ENCODE data around the gene PELI2.

PELI2 gene

DNA sequence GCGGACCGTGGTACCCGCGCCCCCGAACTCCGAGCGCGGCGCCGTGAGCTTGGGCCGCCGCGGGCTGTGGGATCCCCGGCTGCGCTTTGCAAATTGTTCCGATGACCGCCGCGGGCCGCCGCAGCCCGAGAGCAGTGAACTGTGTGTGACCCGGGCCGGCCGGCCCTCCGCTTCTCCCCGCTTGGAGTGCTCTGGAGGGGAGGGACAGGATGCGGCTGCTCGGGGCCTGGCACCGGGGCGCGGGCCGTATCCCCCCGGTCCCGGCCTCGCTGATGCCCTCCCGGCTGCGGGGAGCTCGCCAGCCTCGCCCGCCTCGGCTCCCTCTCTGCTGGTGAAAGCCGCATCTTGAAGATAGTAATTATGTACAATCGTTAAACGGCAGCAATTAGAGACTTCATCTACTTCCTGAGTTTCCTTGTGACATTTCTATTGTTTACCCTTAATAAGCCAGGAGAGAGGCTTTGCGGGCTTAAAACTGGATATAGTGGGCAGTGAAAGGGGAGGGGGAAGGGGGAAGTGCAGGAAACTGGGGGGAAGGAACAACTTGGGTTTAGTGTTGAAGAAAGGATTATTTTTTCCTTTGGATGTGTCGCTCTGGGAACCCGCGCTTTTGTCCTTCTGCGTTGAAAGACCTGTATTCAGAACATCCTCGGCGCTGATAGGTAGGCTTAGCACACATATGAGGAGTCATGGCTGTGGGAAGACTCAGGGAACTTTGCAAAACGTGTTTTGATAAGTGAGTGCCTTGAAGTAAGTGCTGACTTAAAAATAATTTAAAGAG, 1.2 kb downstream of the PELI2 start:
- DNase-seq, result peak; percentile 95

DNA sequence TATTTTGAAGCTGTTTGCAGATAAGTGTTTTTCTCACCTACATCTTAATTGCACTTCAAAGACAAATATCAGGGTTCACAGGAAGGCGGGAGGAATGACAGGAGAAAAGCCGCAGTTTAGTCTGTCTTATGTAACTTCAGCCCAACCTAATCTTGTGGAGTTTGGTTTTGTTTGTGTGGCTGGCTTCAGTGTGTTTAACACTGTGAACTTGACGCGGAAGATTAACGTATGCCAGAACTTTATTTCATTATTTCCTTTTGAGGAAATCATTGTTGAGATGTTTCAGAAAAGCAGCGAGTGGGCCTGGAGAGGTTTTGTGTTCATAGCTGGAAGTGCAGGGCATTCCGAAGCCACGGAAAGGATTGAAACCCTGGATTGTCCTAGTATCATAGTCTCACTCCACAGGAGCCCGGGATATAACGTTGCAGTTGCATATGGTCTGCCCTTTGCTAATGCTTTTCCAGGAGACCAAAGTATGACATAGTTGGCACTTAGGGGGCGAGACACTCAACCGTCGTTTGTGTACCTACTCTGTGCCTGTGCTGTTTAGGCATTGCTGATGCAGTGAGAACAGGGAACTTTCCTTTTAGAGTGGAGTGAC, 2.0 kb downstream of the PELI2 start:
- peak; percentile 93 for DNase-seq

DNA sequence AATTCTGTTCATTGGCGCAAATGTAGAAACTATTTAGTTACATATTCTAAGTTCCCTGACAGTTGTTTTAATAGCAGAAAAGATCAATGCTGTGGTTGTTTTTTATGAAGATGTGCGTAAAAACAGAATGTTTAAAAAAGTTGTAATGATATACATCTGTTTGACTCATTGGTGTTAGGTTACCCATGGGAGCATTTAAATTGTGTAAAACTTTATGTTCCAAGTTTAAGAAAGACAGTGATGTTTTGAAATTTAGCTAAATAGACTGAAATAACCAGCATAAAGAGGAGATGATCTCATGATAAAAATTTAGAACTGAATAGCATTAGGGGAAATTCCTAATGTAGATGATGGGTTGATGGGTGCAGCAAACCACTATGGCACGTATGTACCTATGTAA, 3.6 kb downstream of the PELI2 start:
- no peak for DNase-seq

GRCh38 chr14:56122301-56122700, 4.1 kb downstream of the PELI2 start:
- DNase-seq, result peak; percentile 30

- DNase-seq, result peak; percentile 27
Measured at GRCh38 chr14:56124327-56124726, 6.1 kb downstream of the PELI2 start.

DNA sequence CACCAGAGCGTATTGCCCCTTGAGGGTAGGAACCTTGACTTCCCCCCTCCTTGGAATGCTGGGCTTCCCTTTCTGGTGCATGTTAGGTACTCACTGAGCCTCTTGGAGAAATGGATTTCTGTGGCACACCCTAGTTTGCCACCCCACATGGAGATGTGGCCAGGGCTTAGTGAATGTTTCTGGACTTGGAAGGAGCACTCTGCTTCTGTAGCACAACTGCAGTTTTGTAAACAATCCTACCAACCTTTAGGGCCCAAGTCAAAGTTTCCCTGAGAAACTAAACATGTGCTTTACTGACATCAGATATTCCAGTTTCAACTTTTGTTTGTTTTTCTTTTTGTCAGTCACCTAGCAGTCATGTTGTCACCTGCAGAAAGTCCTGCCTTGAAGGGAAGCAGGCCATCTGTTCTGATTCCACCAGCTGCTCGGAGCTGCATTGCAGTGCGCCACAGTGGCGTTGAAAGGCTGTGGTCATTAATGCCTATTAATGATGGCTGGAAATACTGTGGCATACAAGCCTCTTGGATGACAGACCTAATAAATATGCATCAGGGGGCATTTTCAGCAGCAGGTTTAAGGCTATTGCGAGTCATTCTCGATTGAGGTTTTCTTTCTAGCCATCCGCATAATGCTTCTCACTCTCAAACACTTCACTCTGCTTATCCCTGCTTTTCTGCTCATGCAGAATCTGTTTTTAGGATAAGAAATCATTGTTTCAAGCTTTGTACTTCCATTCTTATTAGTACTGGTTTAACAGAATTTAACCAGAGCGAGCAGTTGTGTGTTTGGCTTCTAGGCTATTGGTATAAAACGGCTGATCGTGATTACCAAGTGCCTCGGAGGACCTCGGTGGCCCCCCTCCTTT, 7.8 kb downstream of the PELI2 start:
- peak; percentile 73 for DNase-seq

DNA sequence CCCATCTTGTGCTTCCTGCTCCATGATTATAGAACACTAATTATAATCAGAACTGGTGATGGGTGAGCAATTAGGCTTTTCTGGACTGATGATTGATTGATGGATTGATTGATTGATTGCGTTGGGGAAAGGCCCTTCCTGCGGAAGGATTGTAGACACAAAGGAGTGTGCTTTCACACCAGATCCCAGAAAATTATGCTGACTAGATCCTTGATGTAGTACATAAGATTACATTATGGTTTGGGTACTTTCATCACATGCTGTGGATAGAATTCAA, 8.4 kb downstream of the PELI2 start:
- no peak for DNase-seq

GRCh38 chr14:56127156-56127555, 8.9 kb downstream of the PELI2 start:
- peak; percentile 38 for DNase-seq

- DNase-seq, result no peak
Measured at GRCh38 chr14:56129092-56129491, 10.9 kb downstream of the PELI2 start.

GRCh38 chr14:56129933-56130332, 11.7 kb downstream of the PELI2 start:
- DNase-seq, result peak; percentile 23

DNA sequence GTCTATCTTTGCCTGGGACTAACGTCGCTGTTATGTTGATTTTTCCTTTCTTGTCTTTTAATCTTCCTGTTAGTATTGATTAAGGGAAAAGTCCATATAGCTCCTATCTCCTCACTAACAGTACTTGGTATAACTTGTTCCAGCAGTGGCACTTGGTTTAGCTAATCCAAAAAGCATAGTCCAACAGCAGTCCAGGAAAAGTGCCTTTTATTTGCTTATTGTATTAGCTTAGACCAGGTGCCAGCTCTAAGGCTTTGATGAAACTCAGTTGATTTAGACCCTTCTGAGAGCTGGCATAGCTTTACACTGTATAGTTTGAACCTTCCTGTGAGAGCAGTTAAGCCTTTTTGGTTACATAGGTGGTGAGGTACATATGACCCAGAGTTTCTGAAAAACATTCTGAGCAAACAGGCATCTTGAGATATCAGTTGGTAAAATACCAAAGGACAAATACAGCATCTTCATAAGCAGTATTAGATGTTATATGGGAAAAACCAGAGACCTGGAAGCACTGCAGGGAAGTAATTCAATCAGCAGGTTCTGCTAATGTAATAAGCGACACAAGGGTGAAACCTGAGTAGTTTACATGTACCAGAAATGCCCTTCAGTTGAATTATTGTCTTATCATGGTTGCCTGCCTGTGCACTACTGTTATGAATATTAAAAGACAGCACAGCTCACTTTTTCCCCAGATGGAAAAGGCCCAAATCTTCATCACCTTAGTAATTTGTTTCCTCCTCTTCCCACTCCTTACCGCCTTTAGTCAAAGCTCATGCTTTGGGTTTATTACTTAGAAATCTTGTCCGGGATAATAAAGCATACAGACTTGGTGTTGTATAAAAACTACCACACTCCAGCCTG, 13.0 kb downstream of the PELI2 start:
- peak; percentile 70 for DNase-seq

DNA sequence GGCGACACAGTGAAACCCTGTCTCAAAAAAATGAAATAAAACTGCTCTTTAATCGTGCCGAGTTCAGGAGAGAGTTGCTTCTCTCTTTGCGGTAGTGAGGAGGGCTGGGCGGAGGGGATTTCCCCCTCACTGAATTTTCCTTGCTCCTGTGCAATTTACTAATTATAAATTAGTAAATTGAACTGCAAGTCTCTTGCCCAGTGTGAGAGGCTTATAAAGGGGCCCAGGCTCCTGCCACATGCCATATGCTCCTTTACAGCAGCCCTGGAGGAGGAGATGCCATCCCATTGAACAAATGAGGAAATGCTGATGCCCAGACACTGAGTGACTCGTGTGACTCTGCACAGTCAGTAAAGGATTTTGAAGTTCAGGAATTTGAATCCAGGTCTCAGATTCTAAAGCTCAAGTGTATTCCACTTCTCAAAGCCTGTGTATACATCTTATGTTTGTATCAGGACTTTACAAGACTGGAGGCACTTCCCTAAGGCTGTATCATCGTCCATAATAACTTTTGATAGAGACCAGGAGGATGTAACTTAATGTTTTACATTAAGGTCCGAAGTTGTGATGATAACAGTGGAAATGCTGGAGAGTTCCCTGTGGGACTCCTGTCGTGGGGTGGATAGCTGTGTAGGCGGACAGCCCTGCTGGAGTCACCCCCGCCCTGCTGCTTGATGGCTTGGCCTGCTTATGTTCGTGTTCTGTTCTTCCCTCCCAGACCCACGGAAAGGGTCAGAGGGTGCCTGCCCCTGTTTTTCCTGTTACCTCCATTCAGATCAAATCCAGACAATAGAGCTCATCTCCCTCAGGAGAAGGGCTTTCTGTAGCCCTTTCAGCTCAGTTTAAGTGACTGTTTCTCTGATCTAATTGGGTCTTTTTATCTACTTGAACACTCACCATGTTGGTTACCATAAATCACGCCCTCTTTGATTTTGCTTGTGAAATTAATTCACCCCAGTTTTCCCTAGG, 13.9 kb downstream of the PELI2 start:
- peak; percentile 77 for DNase-seq

DNA sequence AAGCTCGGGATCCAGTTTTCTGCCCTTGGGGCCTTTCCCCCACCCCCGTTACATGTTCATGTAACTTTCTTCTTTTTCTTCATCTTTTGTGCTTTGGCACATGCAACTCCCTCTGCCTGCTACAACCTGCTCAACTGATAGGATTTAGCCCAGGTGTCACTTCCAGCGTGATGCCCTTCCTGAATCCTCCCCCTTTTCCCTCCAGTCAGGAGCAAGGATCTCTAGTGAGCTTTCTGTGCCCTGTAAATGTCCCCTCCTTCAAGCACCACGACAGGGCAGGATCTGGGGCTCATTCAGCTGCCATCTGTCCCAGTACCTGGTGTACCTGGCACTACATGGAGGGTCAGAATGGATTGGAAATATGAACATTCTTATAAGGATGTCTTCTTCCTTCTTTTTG, 15.3 kb downstream of the PELI2 start:
- peak; percentile 79 for DNase-seq

GRCh38 chr14:56135001-56135400, 16.8 kb downstream of the PELI2 start:
- DNase-seq, result peak; percentile 53

DNA sequence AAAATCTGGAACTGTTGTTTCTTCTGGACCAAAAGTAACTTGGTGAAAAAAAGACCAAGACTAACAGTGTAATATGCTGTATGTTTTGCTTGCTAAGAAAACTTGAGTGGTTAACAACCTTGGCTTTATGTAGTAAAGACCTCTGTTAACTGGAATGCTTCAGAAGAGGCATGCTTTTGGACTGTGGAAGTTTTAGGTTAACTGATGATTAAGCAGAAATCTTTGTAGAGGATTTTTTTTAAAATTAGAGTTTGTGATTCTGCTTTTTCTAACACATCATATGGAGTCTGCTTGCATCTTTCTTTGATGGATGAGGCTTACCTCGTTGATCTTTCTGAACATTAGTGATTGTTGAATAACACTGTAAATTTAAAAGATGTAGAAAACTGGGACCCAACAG, 17.5 kb downstream of the PELI2 start:
- no peak for DNase-seq

DNA sequence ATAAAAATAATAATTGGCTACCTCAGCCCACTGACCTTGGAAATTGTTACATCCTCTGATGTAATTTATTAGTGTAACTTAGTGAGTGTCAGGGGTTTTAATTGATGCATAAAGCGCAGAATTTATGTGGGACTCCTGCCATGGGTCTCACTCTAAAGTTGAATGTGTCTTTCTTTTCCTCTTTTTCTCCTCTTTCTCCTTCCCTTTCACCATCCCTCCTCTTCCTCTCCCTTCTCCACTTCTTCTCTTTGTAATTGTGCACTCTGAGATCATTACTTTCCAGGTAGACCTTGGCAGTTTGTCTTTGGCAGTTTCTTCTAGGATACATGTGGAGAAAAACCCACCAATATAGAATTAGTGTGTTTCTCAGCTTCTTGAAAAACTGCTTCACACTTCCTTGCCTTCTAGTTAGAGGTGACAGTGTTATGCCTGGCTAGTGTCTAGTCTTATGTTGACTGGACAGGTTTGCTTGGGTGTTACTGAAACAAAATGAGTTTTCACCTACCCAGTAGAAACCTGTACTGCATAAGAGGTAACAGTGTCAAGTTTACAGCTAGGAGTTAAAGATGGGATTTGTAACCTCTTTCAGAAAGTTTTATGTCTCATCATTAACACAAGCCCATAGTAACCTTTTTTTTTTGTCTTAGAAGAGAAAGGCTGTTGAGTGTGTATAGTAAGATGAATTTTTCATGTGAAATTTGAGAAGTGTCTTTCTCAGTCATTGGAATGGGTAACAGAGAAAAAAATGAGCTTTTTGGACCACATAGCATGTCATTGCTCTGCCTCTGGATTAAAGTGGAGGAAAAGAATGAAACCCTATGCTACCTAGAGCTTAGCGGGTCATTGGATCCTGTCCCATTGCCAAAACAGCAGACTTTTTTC, 18.6 kb downstream of the PELI2 start:
- peak; percentile 48 for DNase-seq

- DNase-seq, result no peak
Measured at GRCh38 chr14:56137453-56137807, 19.2 kb downstream of the PELI2 start.

GRCh38 chr14:56137849-56138248, 19.6 kb downstream of the PELI2 start:
- no peak for DNase-seq

DNA sequence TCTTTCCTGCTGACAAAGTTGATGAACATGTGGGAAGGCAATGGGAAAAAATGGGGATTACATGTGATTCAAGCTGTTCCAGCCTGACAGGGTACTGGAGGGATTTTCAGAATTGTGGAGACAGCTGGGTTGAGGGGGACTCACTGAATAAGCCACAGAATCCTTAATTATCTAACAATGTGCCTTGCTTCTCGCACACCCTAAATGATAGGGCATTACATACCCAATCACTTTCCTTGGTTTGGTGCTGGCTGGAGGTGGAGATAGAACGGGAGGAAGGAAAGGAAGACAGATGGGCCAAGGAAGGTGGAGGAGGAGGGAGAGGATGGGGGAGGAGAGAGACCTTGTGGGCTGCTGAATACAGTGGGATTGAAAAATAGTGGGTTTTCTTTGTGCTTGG, 20.7 kb downstream of the PELI2 start:
- peak; percentile 89 for DNase-seq

DNA sequence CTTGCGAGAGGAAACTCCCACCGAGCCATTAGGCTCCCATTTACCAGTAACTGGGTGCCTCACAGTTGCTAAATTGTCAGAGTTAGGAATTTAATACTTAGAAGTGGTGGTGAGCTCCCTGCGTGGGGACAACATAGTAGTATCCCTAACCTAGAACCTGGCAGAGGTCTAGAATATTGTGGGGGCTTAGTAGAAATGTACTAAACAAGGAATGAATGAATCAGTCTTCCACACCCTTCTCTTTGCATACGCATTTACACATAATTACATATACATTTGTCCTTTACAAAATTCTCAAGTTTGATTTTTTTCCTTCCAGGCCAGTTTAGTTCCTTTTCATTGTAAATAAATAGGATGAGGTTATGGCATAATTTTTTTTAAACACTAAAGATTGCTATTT, 24.1 kb downstream of the PELI2 start:
- no peak for DNase-seq

DNA sequence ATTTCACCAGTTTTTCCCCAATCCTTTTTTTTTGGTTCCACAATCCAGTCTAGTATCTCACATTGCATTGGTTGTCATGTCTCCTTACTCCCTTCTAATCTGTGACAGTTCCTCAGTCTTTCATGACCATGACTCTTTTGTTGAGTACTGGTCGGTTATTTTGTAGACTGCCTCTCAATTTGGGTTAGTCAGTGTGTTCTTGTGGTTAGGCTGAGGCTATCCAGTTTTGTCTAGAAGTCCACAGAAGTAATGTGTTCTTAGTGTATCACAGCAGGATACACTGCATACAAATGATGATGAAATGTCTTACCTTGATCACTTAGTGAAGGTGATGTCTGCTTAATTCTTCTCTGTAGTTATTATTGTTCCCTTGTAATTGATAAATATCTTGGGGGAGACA, 24.8 kb downstream of the PELI2 start:
- DNase-seq, result peak; percentile 41

All from NCI-H69 (cell line).